DMS153 treated with DMSO at 0.1 percent for 48 hours (cell line): ENCODE data around the gene MMP8.
"Not testable (repeated sequence)": the region's sequence is repeated elsewhere in the genome, so short reads cannot be mapped to it uniquely, and the experiment has no call there.

Experiments
- DNase-seq: peaks from one replicate; lab custom pipeline; 2025; ENCODE audit not compliant: unreplicated experiment; lab: John Stamatoyannopoulos, UW

MMP8 gene, protein sequence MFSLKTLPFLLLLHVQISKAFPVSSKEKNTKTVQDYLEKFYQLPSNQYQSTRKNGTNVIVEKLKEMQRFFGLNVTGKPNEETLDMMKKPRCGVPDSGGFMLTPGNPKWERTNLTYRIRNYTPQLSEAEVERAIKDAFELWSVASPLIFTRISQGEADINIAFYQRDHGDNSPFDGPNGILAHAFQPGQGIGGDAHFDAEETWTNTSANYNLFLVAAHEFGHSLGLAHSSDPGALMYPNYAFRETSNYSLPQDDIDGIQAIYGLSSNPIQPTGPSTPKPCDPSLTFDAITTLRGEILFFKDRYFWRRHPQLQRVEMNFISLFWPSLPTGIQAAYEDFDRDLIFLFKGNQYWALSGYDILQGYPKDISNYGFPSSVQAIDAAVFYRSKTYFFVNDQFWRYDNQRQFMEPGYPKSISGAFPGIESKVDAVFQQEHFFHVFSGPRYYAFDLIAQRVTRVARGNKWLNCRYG

DNA sequence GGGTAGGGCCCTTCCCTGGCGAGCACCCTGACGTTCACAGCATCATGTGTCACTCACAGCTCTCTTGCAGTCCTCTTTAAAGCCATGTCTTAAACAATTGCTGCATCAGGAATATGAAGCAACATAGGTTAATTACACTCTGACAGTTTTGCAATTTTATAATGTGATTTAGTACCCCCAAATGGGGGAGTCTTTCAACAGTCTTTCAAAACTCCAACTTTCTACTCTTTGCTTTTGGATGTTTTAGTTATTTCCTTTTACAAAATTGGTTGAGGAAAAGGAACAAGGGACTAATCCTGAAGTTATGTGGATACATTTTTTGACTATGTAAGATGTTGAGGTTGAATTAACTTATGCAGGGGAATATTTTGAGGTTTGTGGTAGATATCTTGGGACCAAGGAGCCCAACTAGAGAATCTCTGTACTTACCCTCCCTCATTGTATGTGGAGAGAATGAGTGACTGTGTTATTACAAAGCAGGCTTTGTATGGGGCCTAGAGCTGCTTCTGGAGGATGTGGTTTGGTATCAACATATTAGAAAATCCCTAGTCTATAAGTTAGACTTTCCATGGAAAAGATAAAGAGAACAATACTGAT is at the start of gene MMP8:
MMP8 (minus strand) TSS at position 51 of the 597 bp plus-strand sequence. CDS start 99 bp downstream, outside the sequence.
- DNase-seq, result no peak

DNA sequence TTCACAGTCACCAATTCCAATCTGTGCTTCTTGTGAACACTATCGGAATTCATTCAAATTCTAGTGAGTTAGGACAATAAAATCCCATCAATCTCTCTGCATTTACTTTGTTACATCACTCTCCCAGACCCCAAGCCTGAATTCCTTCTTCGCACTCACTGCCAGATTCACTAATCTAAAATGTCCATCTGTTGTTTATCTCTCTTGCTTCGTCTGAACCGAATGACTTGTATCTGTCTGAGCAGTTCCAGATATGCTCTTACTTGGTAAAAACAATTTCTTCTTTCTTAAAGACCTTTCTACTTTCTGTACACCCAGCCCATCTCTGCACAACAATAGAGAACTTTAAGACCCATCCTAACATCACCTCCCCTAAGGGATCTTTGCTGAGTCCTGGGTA is 48.6 kb upstream of the MMP8 start:
- DNase-seq, result no peak

DNA sequence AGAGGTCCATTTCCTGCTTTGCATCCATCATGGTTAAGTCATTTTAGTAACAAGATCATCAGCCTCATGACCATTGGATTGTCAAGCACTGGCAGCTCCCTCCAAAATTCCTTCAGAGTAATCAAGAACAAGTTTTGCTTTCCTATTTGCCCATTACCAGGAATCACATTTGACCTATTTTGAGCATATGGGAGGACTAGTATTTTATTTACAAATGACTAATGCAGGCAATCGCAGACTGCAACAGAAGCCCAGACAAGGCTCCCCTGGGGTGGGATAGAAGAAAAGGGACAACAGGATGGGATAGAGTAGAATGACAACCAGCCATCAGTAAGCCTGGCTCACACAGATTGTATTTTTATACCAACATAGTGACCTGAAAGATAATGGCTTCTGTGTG is 46.6 kb upstream of the MMP8 start:
- DNase-seq, result no peak

DNA sequence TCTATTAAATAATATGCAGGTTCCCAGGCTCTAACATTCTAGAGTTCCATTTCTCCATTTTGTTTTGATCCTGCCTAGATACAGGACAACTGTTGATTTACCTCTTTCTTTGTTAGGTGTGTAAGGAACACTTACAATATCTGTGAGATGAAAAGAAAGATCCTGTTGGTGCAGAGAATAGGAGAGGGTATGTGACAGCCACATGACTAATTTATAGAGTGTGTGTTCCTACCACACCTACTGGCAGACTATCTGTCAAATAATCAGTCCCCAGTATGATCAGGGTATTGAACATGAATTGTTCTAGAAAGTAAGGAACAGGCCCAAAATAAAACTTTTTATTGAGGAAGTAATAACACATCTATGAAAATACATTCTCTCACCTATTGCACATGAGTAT is 45.4 kb upstream of the MMP8 start:
- DNase-seq, result no peak

DNA sequence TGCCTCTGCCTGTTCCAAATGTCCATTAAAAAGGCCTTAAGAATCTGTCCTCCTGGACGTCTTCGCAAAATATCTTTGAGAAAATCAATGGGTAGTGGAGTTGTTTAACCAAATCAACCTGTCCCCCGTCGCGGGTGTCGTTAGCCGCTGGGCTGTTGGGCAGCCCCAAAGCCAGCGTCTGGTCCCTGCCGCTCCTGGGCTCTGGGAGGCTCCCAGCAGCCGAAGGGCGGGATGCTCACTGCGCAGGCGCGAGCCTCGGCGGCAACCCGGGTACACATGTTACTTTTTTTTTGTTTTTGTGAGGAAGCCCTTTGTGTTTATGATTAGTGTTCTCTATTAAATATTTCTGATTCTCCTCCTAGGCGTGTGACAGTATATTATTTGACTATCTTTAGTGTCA is 43.0 kb upstream of the MMP8 start:
- DNase-seq, result no peak

DNA sequence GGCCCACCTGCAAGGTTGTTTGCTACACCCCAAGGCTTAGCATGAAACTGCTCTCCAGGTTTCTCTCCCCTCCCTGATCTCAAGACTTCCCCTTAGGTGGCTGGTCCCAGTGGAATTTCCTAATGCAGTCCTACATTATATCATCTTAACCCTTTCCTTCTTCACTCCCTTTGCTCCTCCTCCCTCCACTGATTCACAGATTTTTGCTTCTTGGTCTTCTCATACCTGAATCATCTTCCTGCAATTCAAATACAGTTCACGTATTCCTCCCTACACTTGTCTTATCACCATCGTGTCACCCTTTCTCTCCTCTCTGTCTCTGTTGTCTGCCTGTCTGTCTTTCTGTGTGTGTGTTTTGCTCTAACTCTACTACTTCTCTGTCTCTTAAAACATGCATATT is 38.7 kb upstream of the MMP8 start:
- no peak for DNase-seq

DNA sequence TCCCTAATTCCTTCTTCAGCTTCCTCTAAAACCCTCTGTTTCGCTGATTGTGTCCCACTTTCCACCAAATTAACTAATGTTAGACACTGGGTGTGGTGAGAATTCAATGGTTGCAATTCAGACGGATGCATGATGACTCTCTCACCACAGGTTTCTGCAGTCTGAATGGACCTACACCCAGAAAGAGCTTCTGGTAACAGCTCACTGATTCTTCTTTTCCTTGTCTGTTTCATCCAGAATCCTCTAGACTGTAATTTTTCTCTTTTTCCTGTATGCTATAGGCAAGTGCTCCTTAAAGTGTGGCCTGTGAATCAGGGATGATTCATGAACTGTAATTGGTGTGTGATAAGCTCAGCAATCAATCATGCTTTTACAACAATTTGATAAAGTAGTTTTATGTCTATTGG is 37.6 kb upstream of the MMP8 start:
- DNase-seq, result no peak

DNA sequence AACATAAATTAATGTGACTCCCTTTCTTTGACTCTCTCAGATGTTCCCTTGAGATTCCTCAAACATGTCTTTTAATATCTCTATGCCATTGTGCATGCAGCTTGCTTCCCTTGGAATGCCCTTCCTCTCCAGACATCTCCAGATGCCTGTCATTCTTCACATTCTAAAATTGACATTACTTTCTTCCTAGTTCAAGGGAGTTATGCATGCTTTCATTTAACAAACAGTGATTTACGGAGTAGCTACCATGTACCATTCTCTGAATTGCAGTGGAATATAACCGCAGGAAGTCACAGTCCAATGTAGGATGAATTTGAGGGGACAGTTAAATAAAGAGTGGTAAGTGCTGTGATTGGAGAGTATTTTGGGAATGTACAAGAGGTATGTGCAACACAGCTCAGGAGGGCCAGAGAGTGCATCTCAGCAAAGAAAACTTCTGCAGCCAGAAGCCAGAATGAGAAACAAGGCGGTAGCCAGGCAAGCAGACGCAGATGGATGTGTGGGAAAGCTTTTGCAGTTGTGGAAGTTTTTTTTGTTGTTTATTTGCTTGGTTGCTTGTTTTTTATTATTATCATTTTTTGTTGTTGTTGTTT is 37.0 kb upstream of the MMP8 start:
- DNase-seq, result no peak

DNA sequence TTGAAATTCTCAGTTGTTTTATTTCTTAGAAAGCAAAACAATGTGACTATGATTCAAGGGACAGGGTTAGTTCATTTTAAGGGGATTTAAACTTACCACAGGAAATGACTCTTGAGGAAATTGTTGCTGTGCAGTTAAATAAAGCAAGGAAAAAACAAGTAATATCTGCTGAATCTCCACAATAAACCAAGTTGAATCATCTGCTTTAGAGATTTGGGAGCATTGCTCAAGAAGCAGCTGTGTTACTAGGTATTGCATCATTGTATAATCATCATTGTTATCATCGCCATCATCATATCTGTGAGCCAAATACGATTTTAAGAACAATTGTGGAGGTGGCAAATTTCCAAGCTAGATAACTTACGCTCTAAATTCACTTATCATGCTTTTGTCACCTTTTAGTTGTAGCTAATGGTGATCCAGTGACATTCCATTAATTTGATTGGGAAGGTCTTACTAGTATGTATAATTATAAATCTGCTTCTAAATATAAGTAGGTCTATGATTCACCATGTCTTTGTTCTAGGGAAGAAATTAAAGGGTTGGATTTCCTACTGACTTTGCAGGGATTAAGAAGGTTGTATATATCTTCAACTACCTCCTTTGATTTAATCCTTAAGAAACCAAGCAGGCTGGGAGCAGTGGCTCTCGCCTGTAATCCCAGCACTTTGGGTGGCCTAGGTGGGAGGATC is 35.7 kb upstream of the MMP8 start:
- DNase-seq, result no peak

DNA sequence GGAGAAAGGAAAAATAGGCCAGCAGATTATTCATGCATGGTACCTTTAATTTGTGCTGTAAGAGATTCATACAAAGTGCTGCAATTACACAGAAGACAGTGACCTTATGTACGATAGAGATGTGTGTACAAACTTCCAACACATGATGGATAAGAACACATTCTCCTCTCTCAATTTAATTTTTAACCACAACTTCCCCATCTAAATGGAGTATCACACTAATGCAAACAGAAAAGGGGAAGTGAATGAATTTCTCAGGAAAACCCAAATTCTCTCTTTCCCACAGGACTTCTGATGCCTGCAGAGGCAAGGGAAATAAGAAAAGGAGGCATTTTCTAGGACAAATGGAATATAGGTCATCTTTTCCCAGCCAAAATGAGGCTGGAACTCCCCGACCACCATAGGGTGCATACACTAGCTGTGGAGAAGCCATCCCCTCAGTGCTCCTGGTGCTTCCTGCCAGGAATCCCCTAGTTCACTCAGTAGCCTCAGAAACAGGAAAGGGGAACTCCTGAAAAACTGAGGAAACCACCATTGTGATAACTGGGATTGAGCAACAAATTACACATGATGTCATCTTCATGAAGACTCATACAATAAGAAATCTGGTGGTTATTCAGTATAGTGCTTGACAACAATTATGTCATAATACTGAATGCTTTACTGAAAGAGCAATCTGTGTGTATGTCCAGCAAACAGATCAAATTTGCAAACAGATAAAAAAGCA is 33.2 kb upstream of the MMP8 start:
- no peak for DNase-seq

DNA sequence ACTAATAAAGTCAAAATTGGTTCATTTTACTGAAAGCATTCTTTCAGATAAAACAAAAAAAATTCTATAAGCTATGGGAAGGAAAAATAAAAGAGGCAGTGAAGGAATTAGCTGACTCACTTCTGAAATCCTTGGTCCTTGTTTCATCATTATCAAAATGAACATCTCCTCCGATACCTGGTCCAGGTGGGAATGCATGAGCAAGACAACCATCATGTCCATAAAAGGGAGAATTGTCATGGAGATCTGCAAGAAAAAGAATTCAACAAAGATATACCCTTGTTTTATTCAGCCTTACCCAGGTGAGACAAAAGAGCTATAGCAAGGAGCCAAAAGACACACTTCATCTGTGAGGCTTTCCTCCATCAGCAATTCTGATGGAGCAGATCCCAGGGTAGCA is 28.5 kb upstream of the MMP8 start:
- DNase-seq, result no peak

DNA sequence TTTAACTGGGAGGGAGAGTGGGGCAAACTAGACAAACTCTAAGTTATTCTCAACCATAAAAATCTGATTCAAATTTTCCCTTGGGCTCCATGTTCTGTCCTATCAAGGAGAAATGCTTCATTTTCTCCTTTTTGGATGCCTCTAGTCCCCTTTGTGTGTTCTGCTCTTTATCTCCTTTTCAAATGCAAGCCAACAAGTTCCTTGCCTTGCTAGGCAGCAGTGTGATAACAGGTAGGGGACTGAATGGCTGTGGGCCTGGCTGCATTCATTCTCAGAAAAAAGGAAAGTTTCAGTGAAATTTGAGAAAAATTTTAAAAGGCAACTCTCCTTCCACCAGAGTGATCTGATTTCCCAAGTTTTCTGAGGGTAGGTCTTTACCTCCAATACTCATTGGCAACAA is 26.9 kb upstream of the MMP8 start:
- no peak for DNase-seq

DNA sequence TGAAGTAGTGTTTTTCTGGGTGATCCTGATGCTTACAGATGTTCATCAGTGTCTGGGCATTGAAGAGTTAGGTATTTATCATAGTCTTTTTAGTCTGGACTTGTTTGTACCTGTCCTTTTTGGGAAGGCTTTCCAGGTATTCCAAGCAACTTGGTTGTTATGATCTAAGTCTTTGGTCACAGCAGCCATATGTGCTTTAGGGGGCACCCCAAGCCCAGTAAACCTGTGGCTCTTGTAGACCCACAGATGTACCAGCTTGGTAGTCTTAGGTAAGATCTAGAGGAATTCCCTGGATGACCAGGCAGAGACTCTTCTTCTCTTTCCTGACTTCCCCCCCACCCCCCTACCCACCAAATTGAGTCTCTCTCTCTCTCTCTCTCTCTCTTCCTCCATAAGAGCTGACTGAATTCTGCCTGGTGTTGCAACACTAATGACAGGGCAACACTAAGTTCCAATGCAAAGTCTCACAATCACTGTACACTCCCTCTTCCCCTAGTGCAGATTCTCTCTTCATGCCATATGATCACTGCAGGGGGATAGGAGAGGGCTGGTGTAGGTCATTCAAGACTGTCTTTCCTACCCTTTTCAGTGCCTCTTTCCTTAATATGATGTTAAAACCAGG is 24.5 kb upstream of the MMP8 start:
- DNase-seq, result no peak

DNA sequence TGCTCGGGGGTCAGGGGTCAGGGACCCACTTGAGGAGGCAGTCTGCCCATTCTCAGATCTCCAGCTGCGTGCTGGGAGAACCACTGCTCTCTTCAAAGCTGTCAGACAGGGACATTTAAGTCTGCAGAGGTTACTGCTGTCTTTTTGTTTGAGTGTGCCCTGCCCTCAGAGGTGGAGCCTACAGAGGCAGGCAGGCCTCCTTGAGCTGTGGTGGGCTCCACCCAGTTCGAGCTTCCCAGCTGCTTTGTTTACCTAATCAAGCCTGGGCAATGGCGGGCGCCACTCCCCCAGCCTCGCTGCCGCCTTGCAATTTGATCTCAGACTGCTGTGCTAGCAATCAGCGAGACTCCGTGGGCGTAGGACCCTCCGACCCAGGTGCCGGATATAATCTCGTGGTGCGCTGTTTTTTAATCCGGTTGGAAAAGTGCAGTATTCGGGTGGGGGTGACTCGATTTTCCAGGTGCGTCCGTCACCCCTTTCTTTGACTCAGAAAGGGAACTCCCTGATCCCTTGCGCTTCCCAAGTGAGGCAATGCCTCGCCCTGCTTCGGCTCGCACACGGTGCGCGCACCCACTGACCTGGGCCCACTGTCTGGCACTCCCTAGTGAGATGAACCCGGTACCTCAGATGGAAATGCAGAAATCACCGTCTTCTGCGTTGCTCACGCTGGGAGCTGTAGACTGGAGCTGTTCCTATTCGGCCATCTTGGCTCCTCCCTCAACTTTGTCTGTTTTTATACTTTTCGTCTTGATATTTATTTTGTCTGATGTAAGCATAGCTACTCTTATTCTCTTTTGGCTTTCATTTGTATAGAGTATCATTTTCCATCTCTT is 22.2 kb upstream of the MMP8 start:
- peak; percentile 8 for DNase-seq

DNA sequence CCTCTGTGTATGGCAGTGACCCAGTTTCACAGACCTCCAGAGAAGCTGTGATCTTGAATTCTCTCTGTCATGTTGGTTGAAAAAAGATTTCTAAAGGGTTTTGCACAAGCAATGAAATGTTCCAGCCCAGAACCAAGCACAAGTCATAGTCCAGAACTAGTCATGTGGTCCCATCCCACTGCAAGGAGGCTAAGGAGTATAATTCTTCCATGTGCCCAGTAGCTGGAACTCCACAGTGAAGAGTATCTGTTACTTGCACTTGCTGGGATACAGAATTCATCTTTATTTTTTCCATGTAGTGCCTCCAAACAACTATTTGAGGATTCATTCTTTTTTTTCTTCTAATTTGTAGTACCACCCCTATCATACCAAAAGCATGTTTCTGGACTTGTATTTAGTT is 9.9 kb upstream of the MMP8 start:
- no peak for DNase-seq

DNA sequence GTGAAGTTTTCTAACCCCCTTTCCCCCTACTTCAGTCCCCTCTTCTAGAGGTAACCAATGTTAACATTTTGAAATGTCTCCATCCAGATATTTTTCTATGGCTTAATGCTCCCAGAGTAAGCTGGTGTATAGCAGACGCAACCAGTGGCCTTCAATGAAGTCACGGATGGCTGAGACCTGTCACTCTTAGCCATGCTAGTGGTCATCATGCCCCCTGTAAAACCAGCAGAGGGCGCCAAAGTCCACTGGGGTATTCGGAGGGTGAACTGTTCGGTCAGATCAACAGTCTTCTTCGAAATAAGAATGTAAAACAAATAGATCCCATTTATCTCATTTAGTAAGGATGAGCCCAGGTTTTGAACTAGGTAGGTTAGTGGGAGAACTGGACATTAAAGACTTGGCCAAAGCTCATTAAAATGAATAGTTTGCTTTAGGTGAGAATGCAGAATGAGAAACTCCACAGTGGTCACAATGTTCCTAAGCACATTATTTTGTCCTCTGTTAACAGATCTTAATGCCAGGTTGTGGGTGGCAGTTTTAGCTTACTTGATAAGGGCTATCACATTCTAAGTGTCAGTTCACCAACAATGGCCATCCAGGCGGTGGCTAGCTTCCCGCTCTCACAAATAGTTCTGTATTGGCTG is 8.6 kb upstream of the MMP8 start:
- DNase-seq, result peak; percentile 86

DNA sequence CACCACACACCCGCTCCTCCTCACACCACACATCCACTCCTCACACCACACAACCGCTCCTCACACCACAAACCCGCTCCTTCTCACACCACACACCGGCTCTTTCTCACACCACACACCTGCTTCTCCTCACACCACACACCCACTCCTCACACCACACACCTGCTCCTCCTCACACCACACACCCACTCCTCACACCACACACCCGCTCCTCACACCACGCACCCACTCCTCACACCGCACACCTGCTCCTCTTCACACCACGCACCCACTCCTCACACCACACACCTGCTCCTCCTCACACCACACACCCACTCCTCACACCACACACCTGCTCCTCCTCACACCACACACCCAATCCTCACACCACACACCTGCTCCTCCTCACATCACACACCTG is 6.2 kb upstream of the MMP8 start:
- DNase-seq, result not testable (repeated sequence)

DNA sequence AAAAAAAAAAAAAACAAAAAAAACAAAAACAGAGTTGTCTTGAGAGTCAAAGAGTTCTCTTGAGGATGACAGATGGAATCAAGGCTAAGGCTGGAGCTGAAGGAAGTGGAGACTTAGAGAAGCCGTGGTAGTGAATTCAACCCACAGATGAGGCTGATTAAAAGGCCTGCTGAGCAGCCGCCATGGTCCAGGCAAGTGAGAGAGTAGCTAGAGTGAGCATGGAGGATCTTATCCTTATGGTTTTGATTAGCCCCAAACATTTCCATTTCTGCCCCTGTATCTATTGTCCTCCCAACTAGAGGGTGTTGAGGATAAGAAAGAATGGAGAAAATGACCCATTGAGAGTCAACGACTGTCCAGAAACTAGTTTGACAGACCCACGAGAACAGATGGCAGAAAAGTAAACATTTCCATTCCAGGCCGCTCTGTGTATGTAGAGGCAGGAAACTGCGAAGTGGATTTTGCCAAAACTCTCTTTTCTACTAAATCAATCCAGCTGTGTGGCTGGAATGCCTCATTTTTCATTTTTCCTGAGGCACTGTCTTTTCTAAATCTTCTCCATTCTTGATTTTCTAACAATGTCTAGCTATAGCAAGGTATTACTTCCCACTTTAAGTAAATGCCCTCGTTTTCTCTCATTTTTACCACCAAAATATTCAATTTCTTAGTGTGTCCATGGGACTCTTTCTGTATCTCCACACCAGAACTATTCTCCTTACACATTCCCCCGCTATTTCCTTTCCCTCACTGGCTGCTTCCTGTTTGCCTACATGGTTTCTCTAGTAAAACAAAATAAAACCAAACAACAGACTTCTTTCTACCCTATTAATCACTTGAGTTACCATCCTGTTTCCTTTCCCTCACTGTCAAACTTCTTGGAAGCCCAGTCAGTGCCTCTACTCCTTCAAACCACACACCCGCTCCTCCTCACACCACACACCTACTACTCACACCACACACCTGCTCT is 5.4 kb upstream of the MMP8 start:
- no peak for DNase-seq
